Activated T-helper 2 cell treated with anti-CD3 and anti-CD28 coated beads, Interferon-gamma antibody, Interleukin-2, Interleukin-4, amounts not matched to agents 10 μg/mL and 5 μg/mL and 100 μg/mL, durations not matched to agents 14 hours and 24 hours and 36 hours (primary cell): Measurements from ENCODE around the gene CASP10. TPM values are rescaled to one million over a fixed set of nuclear protein-coding genes. Genes with fewer than 3 reads are reported as not detected.
A peak's percentile ranks its signal among the peaks of the same experiment; 100 is the strongest.

Source experiments
- DNase-seq: peaks from one replicate; pipeline ENCODE4 v3.0.0; 2021; ENCODE audit warnings: low spot score
- H3K27ac Mint-ChIP-seq: one replicate; pipeline ENCODE4 v1.8.0; 2021; ENCODE audit warnings: mixed read lengths
- H3K27me3 Mint-ChIP-seq: one replicate; pipeline ENCODE4 v1.8.0; 2021; ENCODE audit warnings: low read depth, mixed read lengths
- H3K36me3 Mint-ChIP-seq: one replicate; pipeline ENCODE4 v1.8.0; 2021; ENCODE audit warnings: low read depth, mixed read lengths
- H3K4me1 Mint-ChIP-seq: one replicate; pipeline ENCODE4 v1.8.0; 2021; ENCODE audit warnings: low read depth, mixed read lengths
- H3K4me3 Mint-ChIP-seq: one replicate; pipeline ENCODE4 v1.8.0; 2021; ENCODE audit warnings: low read depth, mild to moderate bottlenecking, moderate library complexity, mixed read lengths
- H3K9me3 Mint-ChIP-seq: one replicate; pipeline ENCODE4 v1.8.0; 2021; ENCODE audit warnings: mixed read lengths
- intact Hi-C: fragments of 100-400 bp; cut with micrococcal nuclease; formaldehyde crosslinking; loops from one replicate; pipeline ENCODE4 v1.15.1; 2023
- total RNA-seq: library from RNA; stranded (reverse); gene quantifications from 2 replicates; pipeline ENCODE4 v1.2.3, GENCODE V29; 2022

The CASP10 gene
- total RNA-seq, 1 donor from 2014 or later, result 14.3 TPM

DNA sequence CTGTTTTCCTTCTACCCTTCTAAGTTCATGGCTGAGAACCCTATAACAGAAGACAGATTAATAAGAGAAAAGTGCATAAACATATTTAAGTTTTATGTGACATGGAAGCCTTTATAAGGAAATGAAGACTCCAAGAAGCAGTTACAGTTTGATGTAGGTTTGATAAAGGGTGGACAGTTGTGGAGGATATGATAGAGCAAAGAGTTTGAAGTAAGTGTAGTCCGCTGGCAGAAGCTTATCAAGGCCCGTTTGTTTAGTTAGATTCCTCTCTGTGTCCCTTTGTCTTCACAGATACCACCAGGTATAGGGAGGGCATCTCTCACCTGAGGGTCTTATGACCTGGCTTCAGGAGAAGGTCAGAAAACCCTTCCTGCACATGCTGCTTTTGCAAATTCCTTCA, 66.9 kb downstream of the CASP10 start:
- no peaks in the 10 kb centered on the region for H3K27me3 Mint-ChIP-seq
- peaks cover 19% of the 10 kb centered on the region for H3K9me3 Mint-ChIP-seq
- intact Hi-C loops, result no loop called here
- no peak overlapping the region for H3K27ac Mint-ChIP-seq
- H3K4me1 Mint-ChIP-seq, result peaks cover 52% of the 10 kb centered on the region
- no peak overlapping the region for H3K4me3 Mint-ChIP-seq
- no peak for DNase-seq
- H3K36me3 Mint-ChIP-seq, result peaks cover 75% of the 10 kb centered on the region

- peaks cover 67% of the 10 kb centered on the region for H3K36me3 Mint-ChIP-seq
- peaks cover 58% of the 10 kb centered on the region for H3K4me1 Mint-ChIP-seq
- no peaks in the 10 kb centered on the region for H3K27me3 Mint-ChIP-seq
- H3K4me3 Mint-ChIP-seq, result no peak overlapping the region
- intact Hi-C loops, result no loop called here
- H3K9me3 Mint-ChIP-seq, result peaks cover 19% of the 10 kb centered on the region
- H3K27ac Mint-ChIP-seq, result no peak overlapping the region
- no peak for DNase-seq
These were observed 67.8 kb downstream of the CASP10 start for GRCh38 chr2:201250741-201251140.

- Mint-ChIP-seq H3K36me3 (peaks cover 42% of the 10 kb centered on the region), H3K27me3 (no peaks in the 10 kb centered on the region), H3K27ac (peak overlapping the region; percentile 67), H3K4me3 (peak overlapping the region; percentile 22), H3K4me1 (peaks cover 74% of the 10 kb centered on the region), H3K9me3 (peaks cover 19% of the 10 kb centered on the region)
- intact Hi-C loops, result loop anchor here (1.0 kb wide), 1 partner anchor 9 kb away; no protein-coding TSS in a partner anchor
- no peak for DNase-seq
These were observed 71.3 kb downstream of the CASP10 start for GRCh38 chr2:201254081-201254730.

GRCh38 chr2:201255408-201256033, 72.6 kb downstream of the CASP10 start:
- Mint-ChIP-seq H3K4me1 (peaks cover 71% of the 10 kb centered on the region), H3K36me3 (peaks cover 31% of the 10 kb centered on the region), H3K9me3 (peaks cover 9% of the 10 kb centered on the region), H3K27me3 (no peaks in the 10 kb centered on the region), H3K27ac (peak overlapping the region; percentile 67), H3K4me3 (no peak overlapping the region)
- no peak for DNase-seq
- intact Hi-C loops, result no loop called here

- H3K27me3 Mint-ChIP-seq, result no peaks in the 10 kb centered on the region
- H3K4me3 Mint-ChIP-seq, result no peak overlapping the region
- H3K4me1 Mint-ChIP-seq, result peaks cover 67% of the 10 kb centered on the region
- intact Hi-C loops, result no loop called here
- peak overlapping the region; percentile 97 for H3K27ac Mint-ChIP-seq
- peaks cover 3% of the 10 kb centered on the region for H3K9me3 Mint-ChIP-seq
- no peak for DNase-seq
- H3K36me3 Mint-ChIP-seq, result peaks cover 29% of the 10 kb centered on the region
These were observed 73.1 kb downstream of the CASP10 start for GRCh38 chr2:201256082-201256481.

GRCh38 chr2:201257381-201257955, 74.5 kb downstream of the CASP10 start:
- no peaks in the 10 kb centered on the region for H3K9me3 Mint-ChIP-seq
- intact Hi-C loops, result loop anchor here (1.0 kb wide), 1 partner anchor 75 kb away; no protein-coding TSS in a partner anchor
- no peaks in the 10 kb centered on the region for H3K27me3 Mint-ChIP-seq
- peaks cover 28% of the 10 kb centered on the region for H3K36me3 Mint-ChIP-seq
- peaks cover 67% of the 10 kb centered on the region for H3K4me1 Mint-ChIP-seq
- H3K27ac Mint-ChIP-seq, result peak overlapping the region; percentile 97
- peak; percentile 49 for DNase-seq
- peak overlapping the region; percentile 89 for H3K4me3 Mint-ChIP-seq

- H3K9me3 Mint-ChIP-seq, result no peaks in the 10 kb centered on the region
- DNase-seq, result peak; percentile 94
- peaks cover 29% of the 10 kb centered on the region for H3K36me3 Mint-ChIP-seq
- H3K4me1 Mint-ChIP-seq, result peaks cover 69% of the 10 kb centered on the region
- H3K4me3 Mint-ChIP-seq, result peak overlapping the region; percentile 89
- intact Hi-C loops, result loop anchor here (1.0 to 2.0 kb wide), 6 partner anchors 25 to 394 kb away; partner anchors contain the start of genes CFLAR, CLK1, STRADB and TRAK2
- H3K27me3 Mint-ChIP-seq, result no peaks in the 10 kb centered on the region
- peak overlapping the region; percentile 97 for H3K27ac Mint-ChIP-seq
These were observed 75.2 kb downstream of the CASP10 start for GRCh38 chr2:201257956-201258665.

GRCh38 chr2:201258666-201259615, 76.0 kb downstream of the CASP10 start:
- H3K4me3 Mint-ChIP-seq, result peak overlapping the region; percentile 89
- H3K36me3 Mint-ChIP-seq, result peaks cover 26% of the 10 kb centered on the region
- DNase-seq, result no peak
- H3K9me3 Mint-ChIP-seq, result no peaks in the 10 kb centered on the region
- no peaks in the 10 kb centered on the region for H3K27me3 Mint-ChIP-seq
- peaks cover 73% of the 10 kb centered on the region for H3K4me1 Mint-ChIP-seq
- peak overlapping the region; percentile 97 for H3K27ac Mint-ChIP-seq
- intact Hi-C loops, result loop anchor here (1.0 to 2.0 kb wide), 5 partner anchors 26 to 395 kb away; partner anchors contain the start of genes CFLAR, CLK1, STRADB and TRAK2

DNA sequence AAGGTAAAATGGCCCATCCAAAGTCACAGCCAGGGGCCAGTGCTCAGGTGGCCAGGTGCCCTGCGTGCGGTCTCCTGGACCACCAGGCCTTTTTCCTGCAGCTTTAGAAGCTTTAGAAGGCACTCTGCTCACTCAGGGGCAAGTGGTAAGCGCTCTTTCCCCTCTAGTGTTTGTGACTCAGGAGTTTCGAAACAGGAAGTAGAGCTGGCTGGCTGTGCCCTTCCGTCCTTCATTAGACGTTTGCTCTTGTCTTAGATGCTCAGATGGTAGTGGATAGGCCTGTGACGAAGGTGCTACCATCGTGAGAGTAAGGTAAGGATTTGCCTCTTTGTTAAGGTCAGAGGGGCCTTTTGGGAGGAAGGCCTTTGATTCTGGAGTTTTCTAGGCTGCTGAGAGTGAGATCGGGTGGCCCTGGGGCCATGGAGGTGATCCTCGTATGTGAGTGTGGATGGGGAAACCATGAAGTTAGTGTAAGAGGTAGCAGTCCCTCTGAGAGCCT, 77.4 kb downstream of the CASP10 start, which contains the start of gene CASP8:
CASP8 (plus strand) TSS at position 235 of the 499 bp plus-strand sequence. CDS start 5,951 bp downstream, outside the sequence.
- H3K4me1 Mint-ChIP-seq, result peaks cover 68% of the 10 kb centered on the region
- DNase-seq, result peak; percentile 70

GRCh38 chr2:201261471-201261870, 78.5 kb downstream of the CASP10 start:
- Mint-ChIP-seq H3K9me3 (no peaks in the 10 kb centered on the region), H3K4me3 (peak overlapping the region; percentile 92), H3K27ac (peak overlapping the region; percentile 97), H3K36me3 (peaks cover 33% of the 10 kb centered on the region), H3K4me1 (peaks cover 68% of the 10 kb centered on the region), H3K27me3 (no peaks in the 10 kb centered on the region)
- intact Hi-C loops, result loop anchor here (5.0 to 10.0 kb wide), 3 partner anchors 101 to 1003 kb away; partner anchors contain the start of gene NOP58
- peak; percentile 61 for DNase-seq

More for the DNA sequence above, 77.4 kb downstream of the CASP10 start, which contains the start of gene CASP8:
- H3K4me3 Mint-ChIP-seq, result peak within 1 kb of the TSS; percentile 92
- H3K27me3 Mint-ChIP-seq, result no peaks in the 10 kb centered on the region
- H3K27ac Mint-ChIP-seq, result peak within 1 kb of the TSS; percentile 97
- peaks cover 23% of the 10 kb centered on the region for H3K36me3 Mint-ChIP-seq
- intact Hi-C loops, result loop anchor here (1.0 to 10.0 kb wide), 4 partner anchors 24 to 1004 kb away; partner anchors contain the start of gene NOP58
- H3K9me3 Mint-ChIP-seq, result no peaks in the 10 kb centered on the region

GRCh38 chr2:201261906-201262305, 79.0 kb downstream of the CASP10 start:
- DNase-seq, result no peak
- peaks cover 37% of the 10 kb centered on the region for H3K36me3 Mint-ChIP-seq
- H3K9me3 Mint-ChIP-seq, result no peaks in the 10 kb centered on the region
- H3K4me1 Mint-ChIP-seq, result peaks cover 68% of the 10 kb centered on the region
- peak overlapping the region; percentile 97 for H3K27ac Mint-ChIP-seq
- H3K4me3 Mint-ChIP-seq, result peak overlapping the region; percentile 92
- H3K27me3 Mint-ChIP-seq, result no peaks in the 10 kb centered on the region
- intact Hi-C loops, result loop anchor here (2.0 to 10.0 kb wide), 4 partner anchors 100 to 1003 kb away; partner anchors contain the start of gene NOP58
